Tibial nerve (tissue), 4 donors: ENCODE results near the gene DIP2C. TPM values are rescaled to one million over a fixed set of nuclear protein-coding genes. Genes with fewer than 3 reads are reported as not detected.

Source experiments
- DNase-seq, 2 donors: peaks; one replicate each; pipeline ENCODE4 v3.0.0-alpha.2; 2019; ENCODE audit warnings: low spot score in 2 of 2
- H3K27ac ChIP-seq, 4 donors: fragments of 200-600 bp; sonication (generic) in 3 of 4; one replicate each; pipeline ENCODE4 v1.5.1; 2017 to 2019; ENCODE audit warnings: mild to moderate bottlenecking in 1 of 4
- H3K27me3 ChIP-seq, 2 donors: fragments of 200-600 bp; sonication (generic) in 1 of 2; one replicate each; pipeline versions ENCODE4 v1.5.1 to v1.6.0; 2017 to 2019
- H3K36me3 ChIP-seq, 3 donors: fragments of 200-600 bp; sonication (generic); one replicate each; pipeline ENCODE4 v1.5.1; 2018 to 2019
- H3K4me1 ChIP-seq, 4 donors: fragments of 200-600 bp; sonication (generic) in 3 of 4; one replicate each; pipeline ENCODE4 v1.5.1; 2017 to 2019
- H3K4me3 ChIP-seq, 4 donors: fragments of 200-600 bp; sonication (generic) in 3 of 4; one replicate each; pipeline ENCODE4 v1.5.1; 2017 to 2019; ENCODE audit warnings: mild to moderate bottlenecking in 1 of 4, moderate library complexity in 1 of 4
- H3K9me3 ChIP-seq, 4 donors: fragments of 200-600 bp; sonication (generic) in 3 of 4; one replicate each; pipeline ENCODE4 v1.5.1; 2017 to 2019
- EP300 ChIP-seq, 2 donors: sonication (generic); formaldehyde crosslinking; IDR thresholded peaks; one replicate each; pipeline ENCODE4 v1.6.1; 2017; ENCODE audit warnings: antibody characterized with exemption in 2 of 2, mild to moderate bottlenecking in 1 of 2
- POLR2A ChIP-seq, 2 donors: fragments of 450-650 bp; IDR thresholded peaks; one replicate each; pipeline ENCODE4 v1.6.1; 2017; ENCODE audit warnings: antibody characterized with exemption in 2 of 2, mild to moderate bottlenecking in 2 of 2, moderate library complexity in 2 of 2
- WGBS, 2 donors: methylation state at CpG; one replicate each; pipeline ENCODE4 v1.1.5; 2018; 5-methylcytosine and 5-hydroxymethylcytosine counted together
- total RNA-seq, 4 donors: library from RNA; depleted of rRNA; stranded (reverse); fragments of >200 nt; gene quantifications; one replicate each; pipeline ENCODE4 v1.1.0, GENCODE V29; 2016
- TF ChIP-seq, protein P1 (sequence below), 5 experiments: fragments of 200-600 bp in 3 of 5; fragments of 450-650 bp in 2 of 5; sonication (generic) in 3 of 5; IDR thresholded peaks; one replicate each; pipeline ENCODE4 v1.5.1; 2016 to 2019; ENCODE audit warnings: antibody characterized with exemption in 5 of 5, mild to moderate bottlenecking in 3 of 5, moderate library complexity in 2 of 5

Gene DIP2C
- total RNA-seq, 4 donors from 2014 or later, result 31.4 to 46.5 (median 36.0) TPM

- Histone ChIP-seq H3K9me3 (no peaks in the 10 kb centered on the region), H3K4me1 (peaks cover 0 to 40% (median 11%) of the 10 kb centered on the region in 4 donors), H3K4me3 (peak overlapping the region; percentile 24 to 92 (median 40)), H3K36me3 (no peaks in the 10 kb centered on the region), H3K27me3 (no peaks in the 10 kb centered on the region), H3K27ac (peak overlapping the region; percentile 74 to 95 (median 88))
- DNase-seq, result no peak
- TF ChIP-seq, protein P1, sequence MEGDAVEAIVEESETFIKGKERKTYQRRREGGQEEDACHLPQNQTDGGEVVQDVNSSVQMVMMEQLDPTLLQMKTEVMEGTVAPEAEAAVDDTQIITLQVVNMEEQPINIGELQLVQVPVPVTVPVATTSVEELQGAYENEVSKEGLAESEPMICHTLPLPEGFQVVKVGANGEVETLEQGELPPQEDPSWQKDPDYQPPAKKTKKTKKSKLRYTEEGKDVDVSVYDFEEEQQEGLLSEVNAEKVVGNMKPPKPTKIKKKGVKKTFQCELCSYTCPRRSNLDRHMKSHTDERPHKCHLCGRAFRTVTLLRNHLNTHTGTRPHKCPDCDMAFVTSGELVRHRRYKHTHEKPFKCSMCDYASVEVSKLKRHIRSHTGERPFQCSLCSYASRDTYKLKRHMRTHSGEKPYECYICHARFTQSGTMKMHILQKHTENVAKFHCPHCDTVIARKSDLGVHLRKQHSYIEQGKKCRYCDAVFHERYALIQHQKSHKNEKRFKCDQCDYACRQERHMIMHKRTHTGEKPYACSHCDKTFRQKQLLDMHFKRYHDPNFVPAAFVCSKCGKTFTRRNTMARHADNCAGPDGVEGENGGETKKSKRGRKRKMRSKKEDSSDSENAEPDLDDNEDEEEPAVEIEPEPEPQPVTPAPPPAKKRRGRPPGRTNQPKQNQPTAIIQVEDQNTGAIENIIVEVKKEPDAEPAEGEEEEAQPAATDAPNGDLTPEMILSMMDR (IDR thresholded peaks at IDR 0.05), result no peak
- TF ChIP-seq POLR2A (IDR thresholded peaks at IDR 0.05) (no peak), EP300 (IDR thresholded peaks at IDR 0.05) (no peak)
- 72% methylated on average over 30 to 32 of the region's 32 CpGs for WGBS, 2 donors
These were observed 1.1 kb upstream of the DIP2C start for GRCh38 chr10:690372-691161.

DNA sequence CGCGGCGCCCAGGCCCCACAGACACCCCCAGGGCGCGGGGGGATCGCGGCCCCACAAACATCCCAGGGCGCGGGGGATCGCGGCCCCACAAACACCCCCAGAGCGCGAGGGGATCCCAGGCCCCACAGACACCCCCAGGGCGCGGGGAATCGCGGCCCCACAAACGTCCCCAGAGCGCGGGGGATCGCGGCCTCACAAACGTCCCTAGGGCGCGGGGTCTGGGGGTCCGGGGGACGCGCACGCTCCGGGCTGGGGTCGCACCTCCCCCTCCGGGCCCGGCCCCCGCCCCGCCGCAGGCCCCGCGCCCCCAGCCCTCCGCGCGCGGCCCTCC lies 382 bp downstream of the DIP2C start:
- Histone ChIP-seq H3K9me3 (no peaks in the 10 kb centered on the region), H3K36me3 (no peaks in the 10 kb centered on the region), H3K4me1 (peaks cover 0 to 44% (median 14%) of the 10 kb centered on the region in 4 donors), H3K27me3 (no peaks in the 10 kb centered on the region), H3K27ac (peak overlapping the region; percentile 87 to 98 (median 92)), H3K4me3 (peak overlapping the region; percentile 69 to 92 (median 89))
- 4% methylated on average over 15 of the region's 42 CpGs; no CpG with 5 or more reads in 1 of the 2 donors for WGBS, 2 donors
- TF ChIP-seq POLR2A (IDR thresholded peaks at IDR 0.05) (no peak), EP300 (IDR thresholded peaks at IDR 0.05) (no peak)
- TF ChIP-seq, protein P1 (IDR thresholded peaks at IDR 0.05), result no peak
- no peak for DNase-seq

DNA sequence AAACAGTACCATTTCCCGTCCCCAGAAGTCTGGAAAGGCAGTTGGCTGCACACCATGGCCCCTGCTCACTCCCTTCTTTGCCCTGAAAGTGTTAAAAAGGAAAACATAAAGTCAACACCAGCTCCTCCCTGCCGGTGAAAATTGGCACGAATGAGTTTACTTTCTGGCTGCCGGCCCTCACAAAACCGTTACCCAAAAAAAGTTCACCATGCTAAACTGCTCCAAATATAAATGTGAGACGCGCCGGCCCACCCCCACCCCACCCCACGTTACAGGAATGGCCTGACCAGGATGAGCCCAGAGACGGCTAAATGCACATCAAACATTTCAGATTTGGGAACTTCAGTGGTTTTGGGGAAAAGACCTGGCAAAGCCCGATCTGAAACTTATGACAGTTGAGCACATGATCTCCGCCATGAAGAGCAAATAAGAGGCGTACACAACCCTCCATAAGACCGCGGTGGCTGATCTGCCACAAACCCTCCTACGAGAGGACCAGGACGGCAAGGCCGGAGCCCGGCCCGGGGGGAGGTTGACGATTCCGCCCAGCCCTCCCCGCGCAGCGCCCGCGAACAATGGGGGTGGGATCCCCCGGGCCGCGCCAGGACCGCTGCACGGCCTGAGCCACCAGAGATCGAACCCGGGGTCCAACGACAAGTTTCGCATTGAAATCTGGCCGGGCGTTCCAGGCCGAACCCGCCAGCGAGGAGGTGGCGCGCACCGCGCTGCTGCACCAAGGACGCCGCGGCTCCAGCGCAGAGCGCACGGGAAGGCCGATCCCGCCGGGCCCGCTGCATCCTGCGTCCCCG lies 952 bp downstream of the DIP2C start:
- Histone ChIP-seq H3K27ac (peak overlapping the region; percentile 87 to 98 (median 92)), H3K36me3 (no peaks in the 10 kb centered on the region), H3K4me1 (peaks cover 0 to 48% (median 18%) of the 10 kb centered on the region in 4 donors), H3K9me3 (no peaks in the 10 kb centered on the region), H3K27me3 (no peaks in the 10 kb centered on the region), H3K4me3 (peak overlapping the region; percentile 69 to 92 (median 89))
- WGBS, 2 donors, result 4% methylated on average over 33 to 45 of the region's 57 CpGs
- TF ChIP-seq EP300 (IDR thresholded peaks at IDR 0.05), result peak in 1 of 2 donors; percentile 68
- TF ChIP-seq, protein P1 (IDR thresholded peaks at IDR 0.05), result no peak
- DNase-seq, result no peak

GRCh38 chr10:687583-688311 lies 1.7 kb downstream of the DIP2C start:
- no peaks in the 10 kb centered on the region for H3K9me3 ChIP-seq
- WGBS, 2 donors, result 66 to 77% methylated on average over 20 to 21 of the region's 21 CpGs
- H3K27me3 ChIP-seq, result no peaks in the 10 kb centered on the region
- H3K27ac ChIP-seq, result peak overlapping the region; percentile 87 to 98 (median 92)
- peak overlapping the region; percentile 69 to 92 (median 89) for H3K4me3 ChIP-seq
- no peak for DNase-seq
- peaks cover 0 to 54% (median 22%) of the 10 kb centered on the region in 4 donors for H3K4me1 ChIP-seq
- no peak for TF ChIP-seq EP300 (IDR thresholded peaks at IDR 0.05)
- no peak for TF ChIP-seq POLR2A (IDR thresholded peaks at IDR 0.05)
- TF ChIP-seq, protein P1 (IDR thresholded peaks at IDR 0.05), result no peak
- no peaks in the 10 kb centered on the region for H3K36me3 ChIP-seq
